Epithelial cell of prostate (primary cell): ENCODE measurements around the gene SLC36A2.
"Not testable (repeated sequence)": the region's sequence is repeated elsewhere in the genome, so short reads cannot be mapped to it uniquely, and the experiment has no call there.

Experiments
- DNase-seq: peaks from one replicate; pipeline ENCODE4 v3.0.0-alpha.2; 2011; ENCODE audit warnings: low read depth, low spot score
- H3K27ac ChIP-seq: fragments of 450-650 bp; 2 replicates; pipeline ENCODE4 v1.5.1; 2017; ENCODE audit warnings: mild to moderate bottlenecking

SLC36A2 gene

DNA sequence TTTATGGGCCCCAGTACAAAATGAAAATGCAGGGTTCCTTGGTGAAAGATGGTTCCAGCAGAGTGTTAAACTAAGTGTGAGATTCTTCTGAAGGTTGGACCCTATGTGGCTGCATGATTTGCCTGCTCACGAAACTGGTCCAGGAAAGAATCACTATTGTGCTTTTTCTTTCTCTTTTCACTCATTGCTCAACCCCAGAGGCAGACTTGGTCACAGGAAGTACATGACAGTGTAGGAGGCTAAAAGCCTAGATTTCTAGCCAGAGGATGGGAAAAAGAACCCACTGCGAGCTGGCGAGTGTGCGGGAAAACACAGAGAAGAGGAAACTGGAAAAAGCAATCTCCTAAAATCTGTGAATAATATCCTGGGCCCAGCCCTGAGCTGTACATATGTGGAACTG is 18.6 kb downstream of the SLC36A2 start:
- no peak for DNase-seq
- no peak overlapping the region for H3K27ac ChIP-seq

DNA sequence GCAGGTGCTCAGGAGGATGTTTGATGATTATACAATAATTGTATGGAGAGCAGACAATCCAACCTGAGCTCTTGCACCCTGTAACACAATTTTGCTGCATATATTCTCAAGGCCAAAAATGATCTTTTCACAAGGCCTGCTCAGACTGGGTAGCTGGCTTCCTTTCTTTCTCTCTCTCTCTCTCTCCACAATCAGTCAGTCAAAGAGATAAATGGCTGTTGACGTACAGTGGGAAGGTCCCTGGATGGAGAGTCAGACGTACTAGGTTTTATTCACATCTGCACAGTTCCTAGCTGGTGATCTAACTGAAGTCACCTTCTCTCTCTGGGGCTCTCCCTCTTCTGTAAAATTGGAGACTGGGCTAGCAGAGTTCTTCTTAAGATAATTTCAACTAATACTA is 19.8 kb downstream of the SLC36A2 start:
- no peak overlapping the region for H3K27ac ChIP-seq
- DNase-seq = no peak

DNA sequence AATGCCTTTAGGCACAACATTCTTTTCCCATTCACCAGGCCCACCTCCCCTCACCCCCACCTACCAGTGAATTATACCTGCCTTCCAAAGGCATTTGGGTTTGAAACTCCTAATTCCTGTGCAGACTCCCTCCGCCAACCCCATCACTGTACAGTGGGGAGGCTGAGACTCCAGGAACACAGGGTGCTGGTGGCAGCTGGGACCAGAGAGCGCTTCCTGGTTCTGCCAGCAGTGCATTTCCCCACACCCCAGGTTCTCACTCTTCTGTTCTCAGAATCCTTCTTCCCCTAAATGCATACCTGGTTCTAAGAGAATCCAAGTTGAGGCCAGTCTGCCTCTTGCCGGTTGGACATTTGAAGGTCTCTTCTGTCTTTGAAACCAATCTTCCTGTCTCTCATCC is 21.1 kb downstream of the SLC36A2 start:
- no peak overlapping the region for H3K27ac ChIP-seq
- DNase-seq = no peak

DNA sequence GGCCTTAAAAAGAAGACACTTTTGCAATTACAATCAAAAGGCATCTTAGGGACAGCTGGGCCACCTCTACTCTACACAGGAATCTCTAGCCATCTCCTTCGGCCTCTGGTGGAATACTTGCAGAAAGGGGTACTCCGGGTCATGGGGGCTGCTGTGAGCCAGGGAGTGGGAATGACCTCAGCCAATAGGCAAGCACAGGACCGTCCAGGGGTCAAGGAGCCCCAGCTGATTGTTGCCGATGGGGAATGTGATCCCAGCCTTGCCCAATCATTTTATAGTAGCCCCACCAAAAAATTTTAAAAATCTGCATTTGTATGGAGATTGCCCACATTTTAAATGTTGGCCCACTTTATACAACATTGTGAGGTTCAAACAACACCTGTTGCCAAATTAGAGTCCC is 26.9 kb downstream of the SLC36A2 start:
- DNase-seq = no peak
- no peak overlapping the region for H3K27ac ChIP-seq

DNA sequence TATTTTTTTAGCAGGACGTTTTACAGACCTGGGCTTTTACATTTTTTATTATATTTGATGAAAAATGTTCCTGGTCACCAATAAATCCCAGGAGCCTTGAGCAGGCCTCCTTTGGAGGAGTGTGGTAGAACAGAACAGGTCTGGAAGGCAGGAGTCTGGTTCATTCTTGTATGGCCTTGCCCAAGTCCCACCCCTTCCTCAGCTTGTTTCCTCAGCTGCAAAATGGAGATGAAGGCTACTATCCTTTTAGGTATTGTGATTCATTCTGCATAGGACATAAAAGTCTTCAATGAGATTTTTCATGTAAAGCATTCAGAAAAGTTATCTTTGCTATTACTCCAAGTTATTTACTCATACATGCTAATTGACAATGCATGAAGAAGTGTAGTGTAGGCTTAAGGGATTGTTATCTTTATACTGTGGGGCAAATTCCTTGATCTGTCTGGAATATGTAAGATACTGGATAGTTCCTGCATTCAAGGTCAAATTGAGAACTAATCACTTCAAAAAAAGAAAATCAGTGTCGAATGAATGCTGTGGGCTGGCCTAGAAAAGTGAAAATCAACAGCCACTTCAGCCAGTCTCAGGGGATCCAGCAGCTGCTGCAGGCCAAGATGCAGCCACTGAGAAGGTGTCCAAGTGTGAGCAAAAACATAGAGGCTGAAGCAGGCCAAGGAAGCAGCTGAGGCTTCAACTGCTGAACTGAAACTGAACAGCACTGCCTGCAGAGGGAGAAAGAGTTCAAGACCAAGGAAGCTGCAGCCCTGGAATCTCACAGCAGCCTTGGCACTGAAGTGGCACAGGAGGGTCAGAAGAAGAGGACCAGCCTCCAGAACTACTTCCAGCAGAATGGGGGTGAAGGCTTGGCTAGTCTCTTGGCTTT is 28.3 kb downstream of the SLC36A2 start:
- DNase-seq = no peak

DNA sequence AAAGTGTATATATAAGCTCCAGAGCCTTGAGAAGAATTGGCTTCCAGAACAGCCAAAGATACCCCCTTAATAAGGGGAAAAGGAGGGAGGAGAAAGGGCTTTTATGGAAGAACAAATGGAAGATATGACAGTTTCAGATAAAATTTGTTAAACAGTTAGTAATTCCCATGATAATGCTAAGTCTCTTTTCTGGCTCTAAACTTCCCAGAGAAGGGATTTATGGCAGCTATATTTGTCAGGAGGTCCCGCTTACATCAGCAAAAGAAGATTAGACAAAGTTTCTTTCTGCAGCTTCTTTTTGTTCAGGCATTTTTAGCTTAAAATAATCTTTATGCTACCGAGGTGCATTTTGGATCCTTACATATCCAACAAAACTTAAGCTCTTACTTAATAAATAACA is 29.5 kb downstream of the SLC36A2 start:
- H3K27ac ChIP-seq = no peak overlapping the region
- DNase-seq = no peak

More for the DNA sequence above, 28.3 kb downstream of the SLC36A2 start:
- no peak overlapping the region for H3K27ac ChIP-seq

DNA sequence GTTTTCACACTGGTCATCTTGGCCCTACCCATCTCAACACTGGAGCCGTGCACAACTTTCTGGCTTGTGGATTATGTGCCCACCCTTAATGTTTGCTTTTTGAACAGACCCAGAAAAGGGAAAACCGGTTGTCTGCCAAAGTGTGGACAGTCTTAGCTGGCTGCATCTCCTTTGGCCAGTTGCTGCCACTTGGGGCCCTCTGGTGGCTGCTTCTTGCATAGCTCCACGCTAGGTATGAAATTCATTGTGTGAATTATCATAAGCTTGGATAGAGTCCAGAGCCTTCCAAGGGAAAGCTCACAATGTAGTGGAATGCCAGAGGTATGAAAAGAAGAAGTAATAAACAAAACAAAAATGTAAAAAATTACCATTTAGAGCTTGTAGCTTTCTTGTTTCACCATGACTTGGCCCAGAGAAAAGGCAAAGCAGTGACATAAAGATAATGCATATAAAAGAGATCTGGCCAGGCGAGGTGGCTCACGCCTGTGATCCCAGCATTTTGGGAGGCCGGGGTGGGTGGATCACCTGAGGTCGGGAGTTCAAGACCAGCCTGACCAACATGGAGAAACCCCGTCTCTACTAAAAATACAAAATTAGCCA is 31.3 kb downstream of the SLC36A2 start:
- DNase-seq = no peak
- no peak overlapping the region for H3K27ac ChIP-seq

DNA sequence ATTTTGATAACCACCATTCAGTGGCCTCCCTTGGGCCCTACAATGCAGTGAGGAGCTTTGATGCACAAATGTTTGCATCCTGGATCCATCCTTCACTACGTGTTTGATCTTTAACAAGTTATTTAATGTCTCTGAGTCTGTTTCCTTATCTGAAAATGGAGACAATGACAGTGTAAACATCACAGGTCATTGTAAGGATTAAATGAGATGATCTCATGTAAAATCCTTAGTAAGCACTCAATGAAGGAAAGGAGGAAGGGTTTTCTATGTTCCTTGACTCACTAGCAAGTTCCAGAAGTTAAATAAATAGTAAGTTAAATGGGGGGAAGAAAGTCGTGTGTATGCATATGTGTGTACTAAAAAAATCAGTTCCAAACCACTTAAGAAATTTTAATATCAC is 34.0 kb downstream of the SLC36A2 start:
- DNase-seq = no peak
- H3K27ac ChIP-seq = no peak overlapping the region

DNA sequence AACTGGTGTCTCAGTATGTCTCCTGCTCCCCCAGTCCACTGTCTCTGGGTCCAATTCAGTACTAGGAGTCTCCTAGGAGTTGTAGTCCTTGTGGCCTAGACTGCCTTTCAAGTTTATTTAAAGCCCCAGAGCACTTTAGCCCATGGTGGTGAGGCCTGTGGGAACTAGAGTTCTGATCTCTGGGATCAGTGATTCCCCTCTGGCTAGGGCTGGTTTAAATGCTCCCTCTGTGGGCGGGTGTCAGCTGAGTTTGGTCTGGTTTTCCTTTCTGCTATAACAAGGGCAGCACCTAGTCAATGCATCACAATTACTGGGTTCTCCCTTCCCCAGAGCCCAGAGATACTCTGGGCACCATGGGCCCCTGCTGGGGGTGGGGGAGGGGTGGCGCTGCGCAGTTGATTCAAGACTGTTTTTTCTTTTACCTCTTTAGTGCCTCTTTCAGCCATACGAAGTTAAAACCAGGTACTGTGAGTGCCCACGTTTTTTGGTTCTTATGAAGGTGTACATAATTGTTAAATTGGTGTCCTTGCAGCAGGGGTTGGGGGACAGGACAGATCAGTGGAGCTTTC is 34.5 kb downstream of the SLC36A2 start:
- no peak for DNase-seq

DNA sequence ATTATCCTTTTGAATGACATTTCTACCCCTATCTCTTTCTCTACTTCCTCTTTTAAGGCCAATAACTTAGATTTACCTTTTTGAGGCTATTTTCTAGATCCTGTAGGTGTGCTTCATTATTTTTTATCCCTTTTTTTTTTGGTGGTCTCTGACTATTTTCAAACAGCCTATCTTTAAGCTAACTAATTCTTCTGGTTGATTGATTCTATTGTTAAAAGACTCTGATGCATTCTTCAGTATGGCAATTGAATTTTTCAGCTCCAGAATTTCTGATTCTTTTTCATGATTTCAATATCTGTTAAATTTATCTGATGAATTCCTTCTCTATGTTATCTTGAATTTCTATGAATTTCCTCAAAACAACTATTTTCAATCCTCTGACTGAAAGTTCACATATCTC is 36.4 kb downstream of the SLC36A2 start:
- no peak for DNase-seq
- H3K27ac ChIP-seq = no peak overlapping the region

More for the DNA sequence above, 34.5 kb downstream of the SLC36A2 start:
- no peak overlapping the region for H3K27ac ChIP-seq

DNA sequence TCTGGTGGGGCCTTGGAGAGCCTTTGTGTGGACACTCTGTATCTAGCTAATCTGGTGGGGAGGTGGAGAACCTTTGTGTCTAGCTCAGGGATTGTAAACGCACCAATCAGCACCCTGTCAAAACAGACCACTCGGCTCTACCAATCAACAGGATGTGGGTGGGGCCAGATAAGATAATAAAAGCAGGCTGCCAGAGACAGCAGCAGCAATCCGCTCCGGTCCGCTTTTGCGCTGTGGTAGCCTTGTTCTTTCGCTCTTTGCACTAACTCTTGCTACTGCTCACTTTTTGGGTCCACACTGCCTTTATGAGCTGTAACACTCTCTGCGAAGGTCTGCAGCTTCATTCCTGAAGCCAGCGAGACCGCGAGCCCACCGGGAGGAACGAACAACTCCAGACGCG is 37.5 kb downstream of the SLC36A2 start:
- not testable (repeated sequence) for H3K27ac ChIP-seq, DNase-seq

DNA sequence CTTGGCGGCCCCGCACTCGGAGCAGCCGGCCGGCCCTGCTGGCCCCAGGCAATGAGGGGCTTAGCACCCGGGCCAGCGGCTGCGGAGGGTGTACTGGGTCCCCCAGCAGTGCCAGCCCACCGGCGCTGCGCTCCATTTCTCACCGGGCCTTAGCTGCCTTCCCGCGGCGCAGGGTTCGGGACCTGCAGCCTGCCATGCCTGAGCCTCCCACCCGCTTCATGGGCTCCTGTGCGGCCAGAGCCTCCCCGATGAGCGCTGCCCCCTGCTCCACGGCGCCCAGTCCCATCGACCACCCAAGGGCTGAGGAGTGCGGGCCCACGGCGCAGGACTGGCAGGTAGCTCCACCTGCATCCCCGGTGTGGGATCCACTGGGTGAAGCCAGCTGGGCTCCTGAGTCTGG is 38.1 kb downstream of the SLC36A2 start:
- not testable (repeated sequence) for DNase-seq, H3K27ac ChIP-seq

DNA sequence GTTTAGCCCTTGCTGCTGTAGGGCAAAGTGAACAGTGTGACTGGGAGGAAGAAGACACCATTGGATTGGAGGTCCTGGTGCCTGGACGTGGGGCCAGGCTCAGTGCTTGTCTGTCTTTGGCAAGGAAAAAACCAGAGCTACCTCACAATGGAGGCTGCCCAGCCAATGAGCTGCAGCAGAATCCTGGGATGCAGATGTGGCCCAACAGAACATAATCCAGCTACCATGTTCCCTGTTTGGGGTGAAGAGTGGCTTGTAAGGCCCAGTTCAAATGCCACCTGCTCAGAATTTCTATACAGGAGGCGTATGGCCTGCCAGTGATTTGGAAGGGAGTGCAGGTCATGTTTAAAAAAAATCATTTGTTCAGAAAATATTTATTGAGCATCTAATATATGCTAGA is 43.7 kb downstream of the SLC36A2 start, which contains the start of gene SLC36A3:
Gene SLC36A3 (minus strand): TSS at position 101 of the 400 bp plus-strand sequence. CDS start 412 bp downstream, outside the sequence.
- no peak for DNase-seq
- no peak within 1 kb of the TSS for H3K27ac ChIP-seq

DNA sequence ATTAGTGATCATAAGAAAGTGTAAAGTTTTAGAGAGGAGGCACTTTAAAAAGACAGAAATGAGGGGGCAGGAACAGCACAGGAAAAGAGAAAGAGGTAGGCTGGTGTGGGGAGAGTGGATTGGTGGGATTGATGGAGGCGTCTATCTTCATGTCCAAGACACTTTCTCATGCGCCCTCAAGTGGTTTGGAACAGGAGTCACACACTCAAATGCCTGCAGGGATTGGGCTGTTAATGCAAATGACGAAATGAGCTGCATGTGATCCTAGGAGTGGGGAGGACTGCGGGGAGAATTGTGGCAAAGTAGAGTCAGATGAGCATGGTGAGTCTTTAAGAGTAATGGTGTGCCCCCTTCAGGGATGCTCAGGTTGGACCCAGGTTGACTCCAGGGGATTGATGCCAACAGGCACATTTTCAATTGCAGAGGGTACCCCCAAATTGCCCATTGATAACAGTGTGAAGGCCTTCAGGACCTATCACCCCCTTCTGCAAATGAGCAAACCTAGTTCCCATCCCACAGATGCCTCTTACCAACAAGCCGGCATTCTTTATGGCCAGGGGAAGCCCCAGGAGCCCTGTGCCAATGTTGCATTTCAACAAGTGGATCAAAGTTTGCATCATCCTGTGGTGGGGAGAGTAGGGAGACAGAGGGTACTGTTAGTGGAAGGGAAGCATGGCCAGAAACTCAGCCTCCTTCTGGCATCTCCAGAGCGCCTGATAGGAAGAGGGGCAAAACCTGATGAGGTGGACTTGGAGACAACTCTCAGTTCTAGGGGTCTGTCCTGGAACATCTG is 49.1 kb downstream of the SLC36A2 start:
- no peak overlapping the region for H3K27ac ChIP-seq
- DNase-seq = no peak

DNA sequence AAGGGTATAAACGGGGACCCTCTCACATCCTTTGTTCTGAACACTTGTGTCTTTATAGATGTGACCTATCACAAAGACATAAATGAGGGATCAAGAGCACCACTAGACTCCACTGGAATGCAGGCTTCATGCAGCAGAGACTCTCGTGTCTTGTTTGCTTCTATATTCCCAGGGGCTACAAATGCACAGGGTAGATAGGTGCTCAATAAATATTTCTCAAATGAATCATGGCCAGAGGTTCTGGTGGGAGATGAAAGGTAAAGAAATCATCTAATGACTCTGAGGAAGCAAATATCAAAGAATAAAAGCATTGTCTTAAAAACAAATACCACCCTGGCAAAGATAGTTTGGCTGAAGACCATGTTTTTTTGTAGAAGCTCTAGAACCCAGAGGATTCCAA is 50.4 kb downstream of the SLC36A2 start:
- H3K27ac ChIP-seq = no peak overlapping the region
- DNase-seq = no peak

DNA sequence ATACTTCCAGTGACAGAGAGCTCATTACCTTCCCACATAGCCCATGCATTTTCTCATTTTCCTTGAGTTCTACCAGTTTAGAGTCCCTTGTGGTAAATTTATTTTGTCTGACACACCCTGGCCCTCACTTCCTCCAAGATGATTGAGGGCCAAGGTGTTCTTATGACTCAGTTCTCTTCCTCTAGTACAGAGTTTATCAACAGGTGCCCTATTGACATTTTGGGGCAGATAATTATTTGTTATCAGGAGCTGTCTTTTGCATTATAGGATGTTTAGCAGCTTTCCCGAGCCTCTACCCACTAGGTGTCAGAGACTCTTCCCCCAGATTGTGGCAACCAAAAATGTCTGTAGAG is 50.9 kb downstream of the SLC36A2 start:
- DNase-seq = no peak
- no peak overlapping the region for H3K27ac ChIP-seq

DNA sequence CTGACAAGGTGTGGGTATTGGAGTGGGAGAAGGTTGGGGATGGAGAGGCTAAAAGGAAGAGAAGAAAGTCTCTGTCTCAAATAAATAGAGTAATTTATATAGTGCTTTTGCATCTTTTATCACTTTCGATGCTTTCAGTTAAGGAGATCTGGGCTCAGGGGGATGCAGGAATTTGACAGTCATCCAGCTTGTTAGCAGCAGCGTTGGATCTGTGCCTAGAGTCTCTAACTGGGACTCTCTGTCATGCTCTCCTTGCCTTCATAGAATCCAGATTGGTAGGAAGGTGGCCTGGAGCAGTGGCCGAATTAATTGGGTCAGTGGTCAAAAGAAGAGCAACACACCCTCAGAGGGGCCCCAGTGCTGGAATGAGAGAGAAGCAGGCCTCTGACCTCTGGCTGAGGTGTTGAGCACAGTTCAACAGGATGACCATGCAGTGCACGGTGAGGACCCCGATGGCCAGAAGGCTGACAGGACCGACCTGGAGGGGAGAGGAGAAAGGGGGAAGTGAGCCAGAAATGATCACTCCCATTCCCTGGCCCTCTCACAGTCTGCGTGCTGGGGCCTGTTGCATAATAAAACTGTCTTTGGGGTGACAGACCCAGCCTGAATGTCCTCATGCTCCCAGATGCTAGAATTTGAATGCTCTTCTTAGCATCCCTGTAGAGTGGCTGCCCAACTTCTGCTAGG is 51.4 kb downstream of the SLC36A2 start:
- no peak overlapping the region for H3K27ac ChIP-seq
- no peak for DNase-seq

DNA sequence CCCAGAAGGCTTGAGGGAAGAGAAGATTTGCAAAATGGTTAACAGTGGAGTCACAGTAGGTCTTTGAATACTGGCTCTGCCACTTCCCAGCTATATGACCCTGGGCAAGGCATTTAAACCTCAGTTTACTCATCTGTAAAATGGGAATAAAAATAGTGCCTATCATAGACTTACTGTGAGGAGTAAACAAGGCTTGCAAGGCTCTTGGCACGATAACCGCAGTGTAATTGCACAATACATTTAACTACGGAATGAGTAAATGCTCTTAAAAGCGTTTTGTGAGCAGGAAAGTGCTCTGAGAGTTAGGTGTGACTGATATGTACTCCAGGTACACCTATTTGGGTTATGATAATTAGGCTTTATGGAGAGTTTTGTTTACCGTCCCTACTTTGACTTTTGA is 52.2 kb downstream of the SLC36A2 start:
- H3K27ac ChIP-seq = no peak overlapping the region
- DNase-seq = peak; percentile 68

DNA sequence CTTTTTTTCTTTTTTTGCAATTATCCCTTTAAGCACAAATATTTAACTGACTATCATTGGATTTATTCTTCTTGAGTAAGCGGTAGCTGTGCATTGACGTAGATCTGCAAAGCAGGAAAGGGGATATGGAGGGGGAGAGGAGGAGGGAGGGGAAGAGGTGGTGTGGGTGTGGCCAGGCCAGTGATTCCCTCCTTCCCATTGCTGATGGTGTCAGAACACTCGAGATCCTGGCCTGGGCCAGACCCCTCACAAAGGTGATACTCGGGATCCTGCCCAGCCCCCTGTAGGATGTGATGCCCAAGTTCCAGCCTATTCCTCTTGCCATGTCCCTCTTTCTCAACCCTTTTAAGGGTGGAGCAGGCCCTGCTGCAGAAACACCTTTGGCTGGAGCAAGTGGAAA is 53.7 kb downstream of the SLC36A2 start:
- DNase-seq = no peak
- H3K27ac ChIP-seq = no peak overlapping the region

DNA sequence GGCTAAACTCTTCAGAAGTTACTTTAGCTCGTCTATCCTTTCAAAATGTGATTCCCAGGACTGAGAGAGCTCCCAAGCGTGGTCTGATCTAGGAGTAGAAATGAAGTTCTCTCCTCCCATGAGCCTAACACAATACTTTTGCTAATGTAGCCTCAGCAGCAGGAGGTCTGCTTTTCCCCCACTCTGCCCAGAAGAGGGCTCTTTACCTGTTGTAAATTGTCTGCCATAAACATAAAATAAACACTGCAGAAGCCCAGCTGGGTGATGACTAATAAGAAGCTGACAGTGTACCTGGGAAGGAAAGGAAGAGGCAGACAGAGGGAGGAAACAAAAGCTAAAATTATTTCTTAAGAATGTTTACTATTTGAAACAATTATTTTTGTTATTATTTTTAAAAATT is 59.2 kb downstream of the SLC36A2 start:
- peak; percentile 14 for DNase-seq
- H3K27ac ChIP-seq = no peak overlapping the region
